Measurements from ENCODE around the gene CCDC57. TPM values are rescaled to one million over a fixed set of nuclear protein-coding genes. Genes with fewer than 3 reads are reported as not detected.

The CCDC57 gene
- total RNA-seq, 2 donors from 2014 or later: 57.6 to 62.8 TPM

- Histone ChIP-seq H3K36me3 (no peaks in the 10 kb centered on the region), H3K4me3 (no peak overlapping the region), H3K27ac (no peak overlapping the region), H3K9me3 (no peaks in the 10 kb centered on the region), H3K27me3 (replicated peaks; ENCODE audit: insufficient read depth) (no peaks in the 10 kb centered on the region), H3K4me1 (replicated peaks) (no peaks in the 10 kb centered on the region)
- 93% methylated on average over 23 of the region's 23 CpGs for WGBS
- intact Hi-C loops (cut with DNase I): loop anchor here (10.0 kb wide), 1 partner anchor 213 kb away; the partner anchor contains the start of genes HEXD and OGFOD3
- TF ChIP-seq CTCF (IDR thresholded peaks at IDR 0.05) (no peak), POLR2AphosphoS5 (IDR thresholded peaks at IDR 0.05) (no peak), POLR2A (IDR thresholded peaks at IDR 0.05) (no peak)
- no peak for DNase-seq (ENCODE audit: low spot score)
Observed at GRCh38 chr17:82201498-82201910, 11.1 kb downstream of the CCDC57 start.

- no peak for DNase-seq (ENCODE audit: low spot score)
- WGBS: 85% methylated on average over 13 of the region's 13 CpGs
Observed at GRCh38 chr17:82200743-82201497, 11.7 kb downstream of the CCDC57 start.

GRCh38 chr17:82200135-82200534 lies 12.5 kb downstream of the CCDC57 start:
- H3K4me1 ChIP-seq (replicated peaks): no peaks in the 10 kb centered on the region
- H3K36me3 ChIP-seq: no peaks in the 10 kb centered on the region
- no peak overlapping the region for H3K27ac ChIP-seq
- intact Hi-C loops (cut with DNase I): loop anchor here (10.0 kb wide), 1 partner anchor 215 kb away; the partner anchor contains the start of genes HEXD and OGFOD3
- DNase-seq (ENCODE audit: low spot score): no peak
- no peak overlapping the region for H3K4me3 ChIP-seq
- no peak for TF ChIP-seq POLR2AphosphoS5 (IDR thresholded peaks at IDR 0.05)
- no peak for TF ChIP-seq CTCF (IDR thresholded peaks at IDR 0.05)
- no peak for TF ChIP-seq POLR2A (IDR thresholded peaks at IDR 0.05)
- 96% methylated on average over 17 of the region's 17 CpGs for WGBS
- H3K9me3 ChIP-seq: no peaks in the 10 kb centered on the region
- no peaks in the 10 kb centered on the region for H3K27me3 ChIP-seq (replicated peaks; ENCODE audit: insufficient read depth)

More at GRCh38 chr17:82200743-82201497, 11.7 kb downstream of the CCDC57 start:
- Histone ChIP-seq H3K9me3 (no peaks in the 10 kb centered on the region), H3K27ac (no peak overlapping the region), H3K4me1 (replicated peaks) (no peaks in the 10 kb centered on the region), H3K4me3 (no peak overlapping the region), H3K36me3 (no peaks in the 10 kb centered on the region), H3K27me3 (replicated peaks; ENCODE audit: insufficient read depth) (no peaks in the 10 kb centered on the region)
- TF ChIP-seq POLR2A (IDR thresholded peaks at IDR 0.05) (no peak), POLR2AphosphoS5 (IDR thresholded peaks at IDR 0.05) (no peak), CTCF (IDR thresholded peaks at IDR 0.05) (no peak)
- intact Hi-C loops (cut with DNase I): loop anchor here (10.0 kb wide), 1 partner anchor 214 kb away; the partner anchor contains the start of genes HEXD and OGFOD3

GRCh38 chr17:82199496-82199895 lies 13.1 kb downstream of the CCDC57 start:
- Histone ChIP-seq H3K36me3 (no peaks in the 10 kb centered on the region), H3K27ac (no peak overlapping the region), H3K9me3 (no peaks in the 10 kb centered on the region), H3K4me1 (replicated peaks) (no peaks in the 10 kb centered on the region), H3K27me3 (replicated peaks; ENCODE audit: insufficient read depth) (no peaks in the 10 kb centered on the region), H3K4me3 (no peak overlapping the region)
- intact Hi-C loops (cut with DNase I): no loop called here
- 94% methylated on average over 12 of the region's 12 CpGs for WGBS
- no peak for DNase-seq (ENCODE audit: low spot score)
- no peak for TF ChIP-seq CTCF (IDR thresholded peaks at IDR 0.05)
- no peak for TF ChIP-seq POLR2A (IDR thresholded peaks at IDR 0.05)
- no peak for TF ChIP-seq POLR2AphosphoS5 (IDR thresholded peaks at IDR 0.05)

GRCh38 chr17:82198092-82198491 lies 14.6 kb downstream of the CCDC57 start:
- Histone ChIP-seq H3K27ac (no peak overlapping the region), H3K36me3 (peaks cover 0 to 4% of the 10 kb centered on the region in 2 donors), H3K4me3 (no peak overlapping the region), H3K4me1 (replicated peaks) (no peaks in the 10 kb centered on the region), H3K9me3 (no peaks in the 10 kb centered on the region), H3K27me3 (replicated peaks; ENCODE audit: insufficient read depth) (no peaks in the 10 kb centered on the region)
- intact Hi-C loops (cut with DNase I): no loop called here
- no peak for DNase-seq (ENCODE audit: low spot score)
- 95% methylated on average over 4 of the region's 4 CpGs for WGBS
- TF ChIP-seq CTCF (IDR thresholded peaks at IDR 0.05) (no peak), POLR2A (IDR thresholded peaks at IDR 0.05) (no peak), POLR2AphosphoS5 (IDR thresholded peaks at IDR 0.05) (no peak)
